DND-41 (cell line): ENCODE measurements around the gene USP48.

Experiments used
- CTCF ChIP-seq: IDR thresholded peaks from 2 replicates; pipeline ENCODE4 v1.5.1; 2012; ENCODE audit warnings: borderline replicate concordance, low read length, moderate library complexity, mild to moderate bottlenecking; ENCODE audit not compliant: poor library complexity, severe bottlenecking; ENCODE audit errors: extremely low read depth
- EZH2 ChIP-seq: IDR thresholded peaks from 3 replicates; pipeline ENCODE4 v1.6.1; 2012; ENCODE audit warnings: borderline replicate concordance, low read depth, mild to moderate bottlenecking, moderate library complexity, low read length, inconsistent platforms; ENCODE audit not compliant: severe bottlenecking

- TF ChIP-seq CTCF (no peak), EZH2 (no peak)
These were observed 111.0 kb downstream of the USP48 start for GRCh38 chr1:21671915-21672314.
